ENCODE results near the gene SDK1.

GRCh38 chr7:3959364-3959763, 658.3 kb downstream of the SDK1 start:
- TF ChIP-seq, protein P1, sequence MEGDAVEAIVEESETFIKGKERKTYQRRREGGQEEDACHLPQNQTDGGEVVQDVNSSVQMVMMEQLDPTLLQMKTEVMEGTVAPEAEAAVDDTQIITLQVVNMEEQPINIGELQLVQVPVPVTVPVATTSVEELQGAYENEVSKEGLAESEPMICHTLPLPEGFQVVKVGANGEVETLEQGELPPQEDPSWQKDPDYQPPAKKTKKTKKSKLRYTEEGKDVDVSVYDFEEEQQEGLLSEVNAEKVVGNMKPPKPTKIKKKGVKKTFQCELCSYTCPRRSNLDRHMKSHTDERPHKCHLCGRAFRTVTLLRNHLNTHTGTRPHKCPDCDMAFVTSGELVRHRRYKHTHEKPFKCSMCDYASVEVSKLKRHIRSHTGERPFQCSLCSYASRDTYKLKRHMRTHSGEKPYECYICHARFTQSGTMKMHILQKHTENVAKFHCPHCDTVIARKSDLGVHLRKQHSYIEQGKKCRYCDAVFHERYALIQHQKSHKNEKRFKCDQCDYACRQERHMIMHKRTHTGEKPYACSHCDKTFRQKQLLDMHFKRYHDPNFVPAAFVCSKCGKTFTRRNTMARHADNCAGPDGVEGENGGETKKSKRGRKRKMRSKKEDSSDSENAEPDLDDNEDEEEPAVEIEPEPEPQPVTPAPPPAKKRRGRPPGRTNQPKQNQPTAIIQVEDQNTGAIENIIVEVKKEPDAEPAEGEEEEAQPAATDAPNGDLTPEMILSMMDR (IDR thresholded peaks at IDR 0.05): no peak
- TF ChIP-seq POLR2A (IDR thresholded peaks at IDR 0.05): no peak
